PC-3 (cell line): ENCODE data around the gene RHOBTB3. TPM values are rescaled to one million over a fixed set of nuclear protein-coding genes. Genes with fewer than 3 reads are reported as not detected.
A peak's percentile ranks its signal among the peaks of the same experiment; 100 is the strongest.

ENCODE experiments used
- ATAC-seq: fragments of 200-7000 bp; cut with Tn5 transposase; 2 replicates; pipeline ENCODE4 v1.9.1; 2020; ENCODE audit warnings: mild to moderate bottlenecking, moderate library complexity
- Bru-seq: library from RNA; stranded (reverse); fragments of 400-500 nt; gene quantifications from one replicate; lab custom pipeline; 2021; lab: Mats Ljungman, UMichigan
- BruChase-seq, 2 experiments: library from RNA; stranded (reverse); fragments of 400-500 nt; gene quantifications; one replicate each; lab custom pipeline; 2021; lab: Mats Ljungman, UMichigan
- BruUV-seq: library from RNA; stranded (reverse); fragments of 400-500 nt; replicated peaks from 2 replicates; lab custom pipeline; 2021; lab: Mats Ljungman, UMichigan
- CTCF ChIA-PET: fragments of 300-600 bp; sonication (Branson Sonifier 250); formaldehyde crosslinking; loops from one replicate; lab custom pipeline; 2022; ENCODE audit warnings: antibody characterized with exemption; lab: Charles Lee
- POLR2A ChIA-PET: fragments of 300-600 bp; sonication (Branson Sonifier 250); formaldehyde crosslinking; loops from one replicate; lab custom pipeline; 2022; ENCODE audit warnings: antibody characterized with exemption; ENCODE audit not compliant: unreplicated experiment; lab: Charles Lee
- DNase-seq: peaks from one replicate; pipeline ENCODE4 v3.0.0-alpha.2; 2015
- H2AFZ ChIP-seq: fragments of 300-600 bp; sonication (generic); 2 replicates; pipeline ENCODE4 v1.6.0; 2016; ENCODE audit warnings: antibody characterized with exemption, low read length
- H3F3A ChIP-seq: fragments of 300-600 bp; sonication (generic); one replicate; pipeline ENCODE4 v1.6.0; 2017; ENCODE audit warnings: antibody characterized with exemption, low read length, control low read depth, mild to moderate bottlenecking; ENCODE audit not compliant: unreplicated experiment
- H3K27ac ChIP-seq: fragments of 300-600 bp; sonication (generic); 2 replicates; pipeline ENCODE4 v1.5.1; 2016; ENCODE audit warnings: mild to moderate bottlenecking, low read length
- H3K27me3 ChIP-seq: fragments of 300-600 bp; sonication (generic); 2 replicates; pipeline ENCODE4 v1.6.1; 2016; ENCODE audit warnings: low read length, mixed read lengths
- H3K36me3 ChIP-seq: fragments of 300-600 bp; sonication (generic); 2 replicates; pipeline ENCODE4 v1.6.1; 2016; ENCODE audit warnings: low read depth, mixed run types, low read length, mixed read lengths
- H3K4me1 ChIP-seq: fragments of 300-600 bp; sonication (generic); 2 replicates; pipeline ENCODE4 v1.5.1; 2016; ENCODE audit warnings: low read length; ENCODE audit not compliant: insufficient read depth
- H3K4me2 ChIP-seq: fragments of 300-600 bp; sonication (generic); 2 replicates; pipeline ENCODE4 v1.6.0; 2016; ENCODE audit warnings: low read length
- H3K4me3 ChIP-seq: fragments of 300-600 bp; sonication (generic); 2 replicates; pipeline ENCODE4 v1.5.1; 2016; ENCODE audit warnings: mild to moderate bottlenecking, low read length, mixed read lengths
- H3K79me2 ChIP-seq: fragments of 300-600 bp; sonication (generic); 2 replicates; pipeline ENCODE4 v1.6.1; 2017; ENCODE audit warnings: low read length, mixed read lengths
- H3K9ac ChIP-seq: fragments of 300-600 bp; sonication (generic); 2 replicates; pipeline ENCODE4 v1.6.0; 2016; ENCODE audit warnings: mild to moderate bottlenecking, low read length
- H3K9me2 ChIP-seq: fragments of 300-600 bp; sonication (generic); replicated peaks from 2 replicates; pipeline ENCODE4 v1.6.1; 2016; ENCODE audit warnings: mixed run types, low read length, mixed read lengths
- H3K9me3 ChIP-seq: fragments of 300-600 bp; sonication (generic); 2 replicates; pipeline ENCODE4 v1.6.1; 2016; ENCODE audit warnings: low read length, mixed read lengths
- H4K20me1 ChIP-seq: fragments of 300-600 bp; sonication (generic); 2 replicates; pipeline ENCODE4 v1.6.1; 2016; ENCODE audit warnings: low read length, mixed read lengths
- EZH2 ChIP-seq: fragments of 300-600 bp; sonication (generic); IDR thresholded peaks from one replicate; pipeline ENCODE4 v1.6.1; 2017; ENCODE audit warnings: antibody characterized with exemption, mild to moderate bottlenecking, low read length; ENCODE audit not compliant: unreplicated experiment
- EZH2phosphoT487 ChIP-seq: fragments of 300-600 bp; sonication (generic); IDR thresholded peaks from 2 replicates; pipeline ENCODE4 v1.6.1; 2018; ENCODE audit warnings: mild to moderate bottlenecking, antibody characterized with exemption, low read length, borderline replicate concordance
- intact Hi-C: fragments of 100-400 bp; cut with micrococcal nuclease; formaldehyde crosslinking; loops from 2 replicates; pipeline ENCODE4 v1.9.0; 2023
- long read RNA-seq: library from polyadenylated mRNA; unstranded; transcript quantifications from one replicate; pipeline ENCODE4 v2.0.0, GENCODE V29; 2021; ENCODE audit not compliant: unreplicated experiment
- total RNA-seq: library from RNA; depleted of rRNA; stranded (reverse); fragments of >200 nt; gene quantifications from 2 replicates; pipeline ENCODE4 v1.2.3, GENCODE V29; 2014; rRNA removed
- TF ChIP-seq, protein P1 (sequence below): fragments of 300-600 bp; sonication (generic); conservative IDR thresholded peaks from 2 replicates; pipeline ENCODE4 v1.5.1; 2017; ENCODE audit warnings: antibody characterized with exemption, low read depth, mild to moderate bottlenecking, low read length

Gene RHOBTB3, protein sequence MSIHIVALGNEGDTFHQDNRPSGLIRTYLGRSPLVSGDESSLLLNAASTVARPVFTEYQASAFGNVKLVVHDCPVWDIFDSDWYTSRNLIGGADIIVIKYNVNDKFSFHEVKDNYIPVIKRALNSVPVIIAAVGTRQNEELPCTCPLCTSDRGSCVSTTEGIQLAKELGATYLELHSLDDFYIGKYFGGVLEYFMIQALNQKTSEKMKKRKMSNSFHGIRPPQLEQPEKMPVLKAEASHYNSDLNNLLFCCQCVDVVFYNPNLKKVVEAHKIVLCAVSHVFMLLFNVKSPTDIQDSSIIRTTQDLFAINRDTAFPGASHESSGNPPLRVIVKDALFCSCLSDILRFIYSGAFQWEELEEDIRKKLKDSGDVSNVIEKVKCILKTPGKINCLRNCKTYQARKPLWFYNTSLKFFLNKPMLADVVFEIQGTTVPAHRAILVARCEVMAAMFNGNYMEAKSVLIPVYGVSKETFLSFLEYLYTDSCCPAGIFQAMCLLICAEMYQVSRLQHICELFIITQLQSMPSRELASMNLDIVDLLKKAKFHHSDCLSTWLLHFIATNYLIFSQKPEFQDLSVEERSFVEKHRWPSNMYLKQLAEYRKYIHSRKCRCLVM
- total RNA-seq (14.2 and 16.3 TPM in 2 replicates), Bru-seq, nascent RNA (percentile 64 among the genes with signal in this experiment), BruChase-seq, experiment 1, labeled RNA remaining after a 6-hour chase (percentile 69 among the genes with signal in this experiment), BruChase-seq, experiment 2, labeled RNA remaining after a 2-hour chase (percentile 64 among the genes with signal in this experiment)
- long read RNA-seq, full-length matches to known transcripts: 7 of 135 reads
- long read RNA-seq, partial matches to known transcripts: 32 of 135 reads
- long read RNA-seq, other reads (novel, unspliced or antisense): 96 of 135 reads

GRCh38 chr5:95730730-95731570, at the start of gene RHOBTB3:
Gene RHOBTB3 (plus strand): TSS chr5:95731336. CDS start chr5:95731683, 347 bp downstream.
- Histone ChIP-seq H3F3A (no peaks in the 10 kb centered on the region), H3K4me2 (peak within 1 kb of the TSS; percentile 95), H2AFZ (peak within 1 kb of the TSS; percentile 98), H3K9me3 (no peaks in the 10 kb centered on the region), H3K36me3 (no peaks in the 10 kb centered on the region), H3K9ac (peak within 1 kb of the TSS; percentile 68), H3K4me3 (peak within 1 kb of the TSS; percentile 90), H3K27ac (no peak within 1 kb of the TSS), H3K79me2 (peaks cover 12% of the 10 kb centered on the region; the same call in 1 of the 2 replicates), H4K20me1 (no peaks in the 10 kb centered on the region), H3K4me1 (peaks cover 34% of the 10 kb centered on the region), H3K27me3 (no peaks in the 10 kb centered on the region), H3K9me2 (no peaks in the 10 kb centered on the region)
- POLR2A ChIA-PET: interaction anchor here (0.6 to 0.7 kb wide), 2 partner anchors 22 to 55 kb away, joined by 4 to 6 read pairs; no protein-coding TSS in a partner anchor
- DNase-seq: peak; percentile 76
- no peak for TF ChIP-seq EZH2
- intact Hi-C loops: loop anchor here (2.0 to 10.0 kb wide), 6 partner anchors 18 to 176 kb away; partner anchors contain the start of genes ARSK, GLRX and SKIC3
- CTCF ChIA-PET: interaction anchor here (1.1 kb wide), 1 partner anchor 50 kb away, joined by 3 read pairs; no protein-coding TSS in a partner anchor
- peak; percentile 68 for ATAC-seq
- no TSS peak for BruUV-seq

- Histone ChIP-seq H3K4me2 (no peak within 1 kb of the TSS), H3K9me3 (no peaks in the 10 kb centered on the region), H3K36me3 (no peaks in the 10 kb centered on the region), H3K4me1 (no peaks in the 10 kb centered on the region), H2AFZ (no peak within 1 kb of the TSS), H3K4me3 (no peak within 1 kb of the TSS), H4K20me1 (no peaks in the 10 kb centered on the region), H3K9me2 (no peaks in the 10 kb centered on the region), H3K27ac (no peak within 1 kb of the TSS), H3K27me3 (peaks cover 12% of the 10 kb centered on the region; the same call in 1 of the 2 replicates), H3K79me2 (no peaks in the 10 kb centered on the region), H3K9ac (no peak within 1 kb of the TSS), H3F3A (no peaks in the 10 kb centered on the region)
- TF ChIP-seq, protein P1, sequence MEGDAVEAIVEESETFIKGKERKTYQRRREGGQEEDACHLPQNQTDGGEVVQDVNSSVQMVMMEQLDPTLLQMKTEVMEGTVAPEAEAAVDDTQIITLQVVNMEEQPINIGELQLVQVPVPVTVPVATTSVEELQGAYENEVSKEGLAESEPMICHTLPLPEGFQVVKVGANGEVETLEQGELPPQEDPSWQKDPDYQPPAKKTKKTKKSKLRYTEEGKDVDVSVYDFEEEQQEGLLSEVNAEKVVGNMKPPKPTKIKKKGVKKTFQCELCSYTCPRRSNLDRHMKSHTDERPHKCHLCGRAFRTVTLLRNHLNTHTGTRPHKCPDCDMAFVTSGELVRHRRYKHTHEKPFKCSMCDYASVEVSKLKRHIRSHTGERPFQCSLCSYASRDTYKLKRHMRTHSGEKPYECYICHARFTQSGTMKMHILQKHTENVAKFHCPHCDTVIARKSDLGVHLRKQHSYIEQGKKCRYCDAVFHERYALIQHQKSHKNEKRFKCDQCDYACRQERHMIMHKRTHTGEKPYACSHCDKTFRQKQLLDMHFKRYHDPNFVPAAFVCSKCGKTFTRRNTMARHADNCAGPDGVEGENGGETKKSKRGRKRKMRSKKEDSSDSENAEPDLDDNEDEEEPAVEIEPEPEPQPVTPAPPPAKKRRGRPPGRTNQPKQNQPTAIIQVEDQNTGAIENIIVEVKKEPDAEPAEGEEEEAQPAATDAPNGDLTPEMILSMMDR: no peak
- no peak for TF ChIP-seq EZH2
- TF ChIP-seq EZH2phosphoT487: no peak
- intact Hi-C loops: no loop called here
- ATAC-seq (no peak), DNase-seq (no peak)
- no TSS peak for BruUV-seq
- CTCF ChIA-PET: no interaction called here
- POLR2A ChIA-PET: no interaction called here
Observed at GRCh38 chr5:95682891-95683290, 48.2 kb upstream of the RHOBTB3 start, which contains the start of gene SPATA9. Gene SPATA9 (minus strand): TSS chr5:95682991. CDS start chr5:95682854, 137 bp downstream.
